ENCODE measurements around the gene STAC3. TPM values are rescaled to one million over a fixed set of nuclear protein-coding genes. Genes with fewer than 3 reads are reported as not detected.

The STAC3 gene
- polyA plus RNA-seq, 4 donors, result 1.1 to 3.8 (median 3.4) TPM

- DNase-seq, result no peak
- H3K27me3 ChIP-seq (ENCODE audit: control insufficient read depth in 3 of 3, insufficient read depth in 3 of 3, low read length in 3 of 3), result no peaks in the 10 kb centered on the region
- H3K4me3 ChIP-seq (ENCODE audit: low read depth in 1 of 3, low read length in 3 of 3), result no peak overlapping the region
- no peak for FAIRE-seq
- no peak overlapping the region for H3K27ac ChIP-seq (ENCODE audit: low read depth in 1 of 3, low read length in 2 of 3)
- peaks cover 6 to 99% (median 15%) of the 10 kb centered on the region in 3 donors for H3K36me3 ChIP-seq (ENCODE audit: control insufficient read depth in 3 of 3, insufficient read depth in 2 of 3, low read depth in 1 of 3, low read length in 3 of 3)
- H3K9me3 ChIP-seq (ENCODE audit: control insufficient read depth in 2 of 2, insufficient read depth in 1 of 2, low read depth in 1 of 2, low read length in 1 of 2), result no peaks in the 10 kb centered on the region
- WGBS, 3 donors, result 87 to 92% (median 88%) methylated on average over 27 to 29 of the region's 29 CpGs
- H3K4me1 ChIP-seq (ENCODE audit: control insufficient read depth in 3 of 3, insufficient read depth in 2 of 3, low read depth in 1 of 3, low read length in 2 of 3), result no peaks in the 10 kb centered on the region
Measured at GRCh38 chr12:57207731-57208630, 43.0 kb downstream of the STAC3 start.

GRCh38 chr12:57205931-57206330 is 45.1 kb downstream of the STAC3 start:
- no peaks in the 10 kb centered on the region for H3K4me1 ChIP-seq (ENCODE audit: control insufficient read depth in 3 of 3, insufficient read depth in 2 of 3, low read depth in 1 of 3, low read length in 2 of 3)
- WGBS, 3 donors, result 80 to 89% (median 84%) methylated on average over 7 of the region's 7 CpGs
- DNase-seq (no peak), FAIRE-seq (no peak)
- H3K27me3 ChIP-seq (ENCODE audit: control insufficient read depth in 3 of 3, insufficient read depth in 3 of 3, low read length in 3 of 3), result no peaks in the 10 kb centered on the region
- no peak overlapping the region for H3K4me3 ChIP-seq (ENCODE audit: low read depth in 1 of 3, low read length in 3 of 3)
- no peak overlapping the region for H3K27ac ChIP-seq (ENCODE audit: low read depth in 1 of 3, low read length in 2 of 3)
- H3K9me3 ChIP-seq (ENCODE audit: control insufficient read depth in 2 of 2, insufficient read depth in 1 of 2, low read depth in 1 of 2, low read length in 1 of 2), result no peaks in the 10 kb centered on the region
- peaks cover 6 to 99% (median 24%) of the 10 kb centered on the region in 3 donors for H3K36me3 ChIP-seq (ENCODE audit: control insufficient read depth in 3 of 3, insufficient read depth in 2 of 3, low read depth in 1 of 3, low read length in 3 of 3)

GRCh38 chr12:57205186-57205585 is 45.8 kb downstream of the STAC3 start:
- no peak for FAIRE-seq
- Histone ChIP-seq H3K27me3 (ENCODE audit: control insufficient read depth in 3 of 3, insufficient read depth in 3 of 3, low read length in 3 of 3) (no peaks in the 10 kb centered on the region), H3K4me3 (ENCODE audit: low read depth in 1 of 3, low read length in 3 of 3) (no peak overlapping the region), H3K4me1 (ENCODE audit: control insufficient read depth in 3 of 3, insufficient read depth in 2 of 3, low read depth in 1 of 3, low read length in 2 of 3) (no peaks in the 10 kb centered on the region), H3K9me3 (ENCODE audit: control insufficient read depth in 2 of 2, insufficient read depth in 1 of 2, low read depth in 1 of 2, low read length in 1 of 2) (no peaks in the 10 kb centered on the region), H3K27ac (ENCODE audit: low read depth in 1 of 3, low read length in 2 of 3) (no peak overlapping the region), H3K36me3 (ENCODE audit: control insufficient read depth in 3 of 3, insufficient read depth in 2 of 3, low read depth in 1 of 3, low read length in 3 of 3) (peaks cover 6 to 99% (median 21%) of the 10 kb centered on the region in 3 donors)
- no peak for DNase-seq
- 93 to 95% (median 94%) methylated on average over 25 to 26 of the region's 26 CpGs for WGBS, 3 donors

GRCh38 chr12:57204454-57204853 is 46.5 kb downstream of the STAC3 start:
- H3K27me3 ChIP-seq (ENCODE audit: control insufficient read depth in 3 of 3, insufficient read depth in 3 of 3, low read length in 3 of 3), result no peaks in the 10 kb centered on the region
- peaks cover 6 to 99% (median 22%) of the 10 kb centered on the region in 3 donors for H3K36me3 ChIP-seq (ENCODE audit: control insufficient read depth in 3 of 3, insufficient read depth in 2 of 3, low read depth in 1 of 3, low read length in 3 of 3)
- DNase-seq, result no peak
- H3K4me1 ChIP-seq (ENCODE audit: control insufficient read depth in 3 of 3, insufficient read depth in 2 of 3, low read depth in 1 of 3, low read length in 2 of 3), result no peaks in the 10 kb centered on the region
- no peak overlapping the region for H3K27ac ChIP-seq (ENCODE audit: low read depth in 1 of 3, low read length in 2 of 3)
- H3K4me3 ChIP-seq (ENCODE audit: low read depth in 1 of 3, low read length in 3 of 3), result no peak overlapping the region
- no peak for FAIRE-seq
- H3K9me3 ChIP-seq (ENCODE audit: control insufficient read depth in 2 of 2, insufficient read depth in 1 of 2, low read depth in 1 of 2, low read length in 1 of 2), result no peaks in the 10 kb centered on the region
- 83 to 92% (median 88%) methylated on average over 19 of the region's 19 CpGs for WGBS, 3 donors

- no peaks in the 10 kb centered on the region for H3K9me3 ChIP-seq (ENCODE audit: control insufficient read depth in 2 of 2, insufficient read depth in 1 of 2, low read depth in 1 of 2, low read length in 1 of 2)
- H3K36me3 ChIP-seq (ENCODE audit: control insufficient read depth in 3 of 3, insufficient read depth in 2 of 3, low read depth in 1 of 3, low read length in 3 of 3), result peaks cover 3 to 99% (median 23%) of the 10 kb centered on the region in 3 donors
- no peak overlapping the region for H3K4me3 ChIP-seq (ENCODE audit: low read depth in 1 of 3, low read length in 3 of 3)
- DNase-seq (no peak), FAIRE-seq (no peak)
- no peak overlapping the region for H3K27ac ChIP-seq (ENCODE audit: low read depth in 1 of 3, low read length in 2 of 3)
- H3K27me3 ChIP-seq (ENCODE audit: control insufficient read depth in 3 of 3, insufficient read depth in 3 of 3, low read length in 3 of 3), result no peaks in the 10 kb centered on the region
- no peaks in the 10 kb centered on the region for H3K4me1 ChIP-seq (ENCODE audit: control insufficient read depth in 3 of 3, insufficient read depth in 2 of 3, low read depth in 1 of 3, low read length in 2 of 3)
- WGBS, 3 donors, result 78 to 87% (median 83%) methylated on average over 11 of the region's 11 CpGs
Measured at GRCh38 chr12:57203791-57204190, 47.2 kb downstream of the STAC3 start.

- no peak overlapping the region for H3K27ac ChIP-seq (ENCODE audit: low read depth in 1 of 3, low read length in 2 of 3)
- no peaks in the 10 kb centered on the region for H3K9me3 ChIP-seq (ENCODE audit: control insufficient read depth in 2 of 2, insufficient read depth in 1 of 2, low read depth in 1 of 2, low read length in 1 of 2)
- 94 to 97% (median 96%) methylated on average over 27 to 28 of the region's 28 CpGs for WGBS, 3 donors
- H3K4me1 ChIP-seq (ENCODE audit: control insufficient read depth in 3 of 3, insufficient read depth in 2 of 3, low read depth in 1 of 3, low read length in 2 of 3), result no peaks in the 10 kb centered on the region
- peaks cover 2 to 99% (median 25%) of the 10 kb centered on the region in 3 donors for H3K36me3 ChIP-seq (ENCODE audit: control insufficient read depth in 3 of 3, insufficient read depth in 2 of 3, low read depth in 1 of 3, low read length in 3 of 3)
- H3K27me3 ChIP-seq (ENCODE audit: control insufficient read depth in 3 of 3, insufficient read depth in 3 of 3, low read length in 3 of 3), result no peaks in the 10 kb centered on the region
- FAIRE-seq, result no peak
- no peak overlapping the region for H3K4me3 ChIP-seq (ENCODE audit: low read depth in 1 of 3, low read length in 3 of 3)
- no peak for DNase-seq
Measured at GRCh38 chr12:57203201-57203600, 47.8 kb downstream of the STAC3 start.

- WGBS, 3 donors, result 85 to 92% (median 88%) methylated on average over 15 to 19 of the region's 19 CpGs
- Histone ChIP-seq H3K36me3 (ENCODE audit: control insufficient read depth in 3 of 3, insufficient read depth in 2 of 3, low read depth in 1 of 3, low read length in 3 of 3) (peaks cover 0 to 99% (median 25%) of the 10 kb centered on the region in 3 donors), H3K27me3 (ENCODE audit: control insufficient read depth in 3 of 3, insufficient read depth in 3 of 3, low read length in 3 of 3) (no peaks in the 10 kb centered on the region), H3K4me1 (ENCODE audit: control insufficient read depth in 3 of 3, insufficient read depth in 2 of 3, low read depth in 1 of 3, low read length in 2 of 3) (no peaks in the 10 kb centered on the region), H3K27ac (ENCODE audit: low read depth in 1 of 3, low read length in 2 of 3) (no peak overlapping the region), H3K4me3 (ENCODE audit: low read depth in 1 of 3, low read length in 3 of 3) (no peak overlapping the region), H3K9me3 (ENCODE audit: control insufficient read depth in 2 of 2, insufficient read depth in 1 of 2, low read depth in 1 of 2, low read length in 1 of 2) (no peaks in the 10 kb centered on the region)
- FAIRE-seq (no peak), DNase-seq (no peak)
Measured at GRCh38 chr12:57202321-57202720, 48.7 kb downstream of the STAC3 start.

GRCh38 chr12:57201631-57202030 is 49.4 kb downstream of the STAC3 start:
- no peak overlapping the region for H3K4me3 ChIP-seq (ENCODE audit: low read depth in 1 of 3, low read length in 3 of 3)
- peaks cover 0 to 100% (median 28%) of the 10 kb centered on the region in 3 donors for H3K36me3 ChIP-seq (ENCODE audit: control insufficient read depth in 3 of 3, insufficient read depth in 2 of 3, low read depth in 1 of 3, low read length in 3 of 3)
- DNase-seq (no peak), FAIRE-seq (no peak)
- H3K27me3 ChIP-seq (ENCODE audit: control insufficient read depth in 3 of 3, insufficient read depth in 3 of 3, low read length in 3 of 3), result no peaks in the 10 kb centered on the region
- no peaks in the 10 kb centered on the region for H3K4me1 ChIP-seq (ENCODE audit: control insufficient read depth in 3 of 3, insufficient read depth in 2 of 3, low read depth in 1 of 3, low read length in 2 of 3)
- no peak overlapping the region for H3K27ac ChIP-seq (ENCODE audit: low read depth in 1 of 3, low read length in 2 of 3)
- WGBS, 3 donors, result 88 to 92% (median 92%) methylated on average over 15 to 16 of the region's 16 CpGs
- no peaks in the 10 kb centered on the region for H3K9me3 ChIP-seq (ENCODE audit: control insufficient read depth in 2 of 2, insufficient read depth in 1 of 2, low read depth in 1 of 2, low read length in 1 of 2)

All from small intestine (tissue), 7 donors.